ENCODE data around the gene CAMTA1. TPM values are rescaled to one million over a fixed set of nuclear protein-coding genes. Genes with fewer than 3 reads are reported as not detected.

Gene CAMTA1
- polyA plus RNA-seq, 1 of the 3 experiments (the other 2 are of a cell fraction) = 63.1 TPM

DNA sequence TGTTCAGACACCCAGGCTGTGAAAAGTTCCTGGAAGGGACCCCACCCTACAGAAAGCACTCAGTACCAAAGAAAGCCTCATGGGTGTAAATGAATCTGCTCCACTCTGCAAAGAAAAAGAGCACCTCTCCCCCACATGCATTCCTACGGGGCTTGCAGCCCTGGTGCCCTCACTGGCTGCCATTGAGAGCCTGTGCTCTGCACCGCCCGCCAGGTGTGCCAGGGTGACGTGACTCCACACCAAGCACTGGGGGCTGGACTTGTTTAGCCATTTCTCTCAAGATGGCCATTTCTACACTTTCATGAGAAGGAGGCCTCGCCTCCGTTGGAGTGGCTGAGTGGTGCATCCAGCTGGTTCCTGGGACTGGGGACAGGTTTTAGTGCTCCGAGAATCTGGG lies 605.3 kb downstream of the CAMTA1 start (continued):
- TF ChIP-seq FOXJ3 (CRISPR knock-in tag; IDR thresholded peaks at IDR 0.05) (no peak), RAD21 (IDR thresholded peaks at IDR 0.05; ENCODE audit: low read length) (no peak), FOSL2 (IDR thresholded peaks at IDR 0.05; ENCODE audit: borderline replicate concordance, low read depth) (no peak), IRF3 (IDR thresholded peaks at IDR 0.05; ENCODE audit: low read depth, low read length) (no peak), TCF12 (IDR thresholded peaks at IDR 0.05) (no peak)
- TF ChIP-seq, protein P1, sequence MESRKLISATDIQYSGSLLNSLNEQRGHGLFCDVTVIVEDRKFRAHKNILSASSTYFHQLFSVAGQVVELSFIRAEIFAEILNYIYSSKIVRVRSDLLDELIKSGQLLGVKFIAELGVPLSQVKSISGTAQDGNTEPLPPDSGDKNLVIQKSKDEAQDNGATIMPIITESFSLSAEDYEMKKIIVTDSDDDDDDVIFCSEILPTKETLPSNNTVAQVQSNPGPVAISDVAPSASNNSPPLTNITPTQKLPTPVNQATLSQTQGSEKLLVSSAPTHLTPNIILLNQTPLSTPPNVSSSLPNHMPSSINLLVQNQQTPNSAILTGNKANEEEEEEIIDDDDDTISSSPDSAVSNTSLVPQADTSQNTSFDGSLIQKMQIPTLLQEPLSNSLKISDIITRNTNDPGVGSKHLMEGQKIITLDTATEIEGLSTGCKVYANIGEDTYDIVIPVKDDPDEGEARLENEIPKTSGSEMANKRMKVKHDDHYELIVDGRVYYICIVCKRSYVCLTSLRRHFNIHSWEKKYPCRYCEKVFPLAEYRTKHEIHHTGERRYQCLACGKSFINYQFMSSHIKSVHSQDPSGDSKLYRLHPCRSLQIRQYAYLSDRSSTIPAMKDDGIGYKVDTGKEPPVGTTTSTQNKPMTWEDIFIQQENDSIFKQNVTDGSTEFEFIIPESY (IDR thresholded peaks at IDR 0.05; ENCODE audit: borderline replicate concordance, low read depth) = no peak

DNA sequence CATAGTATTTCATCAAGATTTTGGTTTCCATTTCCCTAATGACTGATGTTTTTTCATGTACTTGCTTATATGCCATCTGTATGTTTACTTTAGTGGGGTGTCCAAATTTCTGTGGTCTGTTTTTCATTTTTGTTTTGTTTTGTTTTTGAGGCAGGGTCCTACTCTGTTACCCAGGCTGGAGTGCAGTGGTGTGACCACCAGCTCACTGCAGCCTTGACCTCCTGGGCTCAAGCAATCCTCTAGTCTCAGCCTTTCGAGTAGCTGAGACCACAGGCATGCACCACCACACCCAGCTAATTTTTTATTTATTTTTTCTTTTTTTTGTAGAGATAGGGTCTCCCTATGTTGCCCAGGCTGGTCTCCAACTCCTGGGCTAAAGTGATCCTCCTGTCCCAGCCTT lies 607.9 kb downstream of the CAMTA1 start:
- POLR2A ChIA-PET = no interaction called here
- no peaks in the 10 kb centered on the region for H3K9me2 ChIP-seq

More for the DNA sequence above, 607.9 kb downstream of the CAMTA1 start:
- no peaks in the 10 kb centered on the region for H3K27me3 ChIP-seq (ENCODE audit: insufficient read depth)
- no peaks in the 10 kb centered on the region for H4K20me1 ChIP-seq (ENCODE audit: insufficient read depth)
- DNase-seq = no peak
- no peak overlapping the region for H3K9ac ChIP-seq
- H3K4me3 ChIP-seq (ENCODE audit: low read depth in 2 of 2, low read length in 1 of 2) = no peak overlapping the region
- H3F3A ChIP-seq (replicated peaks; ENCODE audit: insufficient read depth) = no peaks in the 10 kb centered on the region
- TF ChIP-seq ELF1 (IDR thresholded peaks at IDR 0.05) (no peak), EP300 (IDR thresholded peaks at IDR 0.05; ENCODE audit: borderline replicate concordance in 1 of 2, low read depth in 1 of 2, low read length in 1 of 2) (no peak), YY1 (IDR thresholded peaks at IDR 0.05; ENCODE audit: low read depth) (no peak), RXRA (IDR thresholded peaks at IDR 0.05; ENCODE audit: borderline replicate concordance, low read depth) (no peak), TEAD4 (IDR thresholded peaks at IDR 0.05; ENCODE audit: borderline replicate concordance, insufficient read depth) (no peak), MEF2A (IDR thresholded peaks at IDR 0.05; ENCODE audit: borderline replicate concordance, low read depth) (no peak), RFX5 (IDR thresholded peaks at IDR 0.05; ENCODE audit: low read length) (no peak), NFIC (IDR thresholded peaks at IDR 0.05; ENCODE audit: borderline replicate concordance) (no peak), SMC3 (IDR thresholded peaks at IDR 0.05; ENCODE audit: low read depth, low read length) (no peak)
- TF ChIP-seq, protein P2, sequence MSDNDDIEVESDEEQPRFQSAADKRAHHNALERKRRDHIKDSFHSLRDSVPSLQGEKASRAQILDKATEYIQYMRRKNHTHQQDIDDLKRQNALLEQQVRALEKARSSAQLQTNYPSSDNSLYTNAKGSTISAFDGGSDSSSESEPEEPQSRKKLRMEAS (IDR thresholded peaks at IDR 0.05; ENCODE audit: low read depth) = no peak
- TF ChIP-seq, protein P3, sequence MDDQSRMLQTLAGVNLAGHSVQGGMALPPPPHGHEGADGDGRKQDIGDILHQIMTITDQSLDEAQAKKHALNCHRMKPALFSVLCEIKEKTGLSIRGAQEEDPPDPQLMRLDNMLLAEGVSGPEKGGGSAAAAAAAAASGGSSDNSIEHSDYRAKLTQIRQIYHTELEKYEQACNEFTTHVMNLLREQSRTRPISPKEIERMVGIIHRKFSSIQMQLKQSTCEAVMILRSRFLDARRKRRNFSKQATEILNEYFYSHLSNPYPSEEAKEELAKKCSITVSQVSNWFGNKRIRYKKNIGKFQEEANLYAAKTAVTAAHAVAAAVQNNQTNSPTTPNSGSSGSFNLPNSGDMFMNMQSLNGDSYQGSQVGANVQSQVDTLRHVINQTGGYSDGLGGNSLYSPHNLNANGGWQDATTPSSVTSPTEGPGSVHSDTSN (IDR thresholded peaks at IDR 0.05) = no peak
- TF ChIP-seq, protein P1 (IDR thresholded peaks at IDR 0.05; ENCODE audit: borderline replicate concordance, low read depth) = no peak
- H3K79me2 ChIP-seq (ENCODE audit: insufficient read depth) = no peaks in the 10 kb centered on the region
- H3K27ac ChIP-seq (ENCODE audit: low read depth in 2 of 2, low read length in 1 of 2) = no peak overlapping the region
- H3K4me1 ChIP-seq (ENCODE audit: control insufficient read depth in 1 of 2, insufficient read depth in 2 of 2, low read depth in 1 of 2, low read length in 1 of 2) = peaks cover 0 to 18% of the 10 kb centered on the region in 2 experiments; a peak in 1 of 4 replicates
- H3K9me3 ChIP-seq = peaks cover 9% of the 10 kb centered on the region; the same call in 1 of the 2 replicates
- 50% methylated on average over 1 of the region's 1 CpG for WGBS (ENCODE audit: low lambda C conversion rate)
- no peak overlapping the region for H2AFZ ChIP-seq (ENCODE audit: low read depth)
- no peak overlapping the region for H3K4me2 ChIP-seq
- CTCF ChIA-PET = interaction anchor here (1.0 kb wide), 1 partner anchor 61 kb away, joined by 3 read pairs; no protein-coding TSS in a partner anchor
- no peaks in the 10 kb centered on the region for H3K36me3 ChIP-seq (replicated peaks in 1 of 2; ENCODE audit: control insufficient read depth in 1 of 2, insufficient read depth in 2 of 2, low read length in 1 of 2)
